Measurements from ENCODE around the gene MARCKSL1. TPM values are rescaled to one million over a fixed set of nuclear protein-coding genes. Genes with fewer than 3 reads are reported as not detected.

MARCKSL1 gene
- total and polyA plus RNA-seq, 2 of the 13 experiments (the other 11 are each of a cell fraction or from before 2014, with no cell fraction given) = 81.9 to 155 TPM

DNA sequence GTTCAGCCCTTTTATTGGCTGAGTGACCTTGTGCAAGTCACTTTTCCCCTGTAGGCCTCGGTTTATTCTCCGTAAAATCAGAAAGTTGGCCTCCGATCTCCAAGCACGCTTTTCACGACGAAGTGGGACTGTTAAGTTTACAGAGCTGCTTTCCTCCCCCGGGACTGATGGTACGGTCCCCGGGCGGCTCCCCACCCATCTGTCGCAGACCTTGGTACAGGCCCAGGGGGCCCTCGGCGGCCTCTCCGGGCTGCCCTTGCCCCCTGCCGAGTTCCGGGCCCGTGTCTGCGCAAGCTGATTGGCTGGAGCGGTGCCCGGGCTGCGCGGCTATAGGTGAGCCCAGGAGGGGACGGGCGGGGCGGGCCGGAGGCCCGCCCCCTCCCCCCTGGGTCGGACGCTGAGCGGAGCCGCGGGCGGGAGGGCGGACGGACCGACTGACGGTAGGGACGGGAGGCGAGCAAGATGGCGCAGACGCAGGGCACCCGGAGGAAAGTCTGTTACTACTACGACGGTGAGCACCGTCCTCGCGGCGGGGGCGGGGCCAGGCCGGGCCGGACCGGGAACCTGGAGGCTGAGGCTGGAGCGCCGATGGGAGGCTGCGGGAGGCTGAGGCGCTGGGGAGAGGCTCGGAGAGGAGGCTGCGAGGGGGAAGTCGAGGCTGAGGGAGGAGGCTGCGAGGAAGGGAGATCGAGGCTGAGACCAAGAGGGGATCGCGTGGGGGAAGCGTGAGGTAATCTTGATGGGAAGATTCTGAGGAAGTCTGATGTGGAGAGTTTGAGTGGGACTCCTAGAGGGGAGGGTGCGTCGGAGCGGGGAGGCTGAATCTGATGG, 44.1 kb downstream of the MARCKSL1 start, which contains the start of gene HDAC1 (continued):
- TF ChIP-seq CBX1 (IDR thresholded peaks at IDR 0.05; ENCODE audit: low read depth) = no peak
- TF ChIP-seq, protein P1, sequence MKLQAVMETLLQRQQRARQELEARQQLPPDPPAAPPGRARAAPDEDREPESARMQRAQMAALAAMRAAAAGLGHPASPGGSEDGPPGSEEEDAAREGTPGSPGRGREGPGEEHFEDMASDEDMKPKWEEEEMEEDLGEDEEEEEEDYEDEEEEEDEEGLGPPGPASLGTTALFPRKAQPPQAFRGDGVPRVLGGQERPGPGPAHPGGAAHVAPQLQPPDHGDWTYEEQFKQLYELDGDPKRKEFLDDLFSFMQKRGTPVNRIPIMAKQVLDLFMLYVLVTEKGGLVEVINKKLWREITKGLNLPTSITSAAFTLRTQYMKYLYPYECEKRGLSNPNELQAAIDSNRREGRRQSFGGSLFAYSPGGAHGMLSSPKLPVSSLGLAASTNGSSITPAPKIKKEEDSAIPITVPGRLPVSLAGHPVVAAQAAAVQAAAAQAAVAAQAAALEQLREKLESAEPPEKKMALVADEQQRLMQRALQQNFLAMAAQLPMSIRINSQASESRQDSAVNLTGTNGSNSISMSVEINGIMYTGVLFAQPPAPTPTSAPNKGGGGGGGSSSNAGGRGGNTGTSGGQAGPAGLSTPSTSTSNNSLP (IDR thresholded peaks at IDR 0.05; ENCODE audit: low read depth, low read length) = no peak
- no peak for TF ChIP-seq ZSCAN22 (CRISPR knock-in tag; IDR thresholded peaks at IDR 0.05)
- peak; percentile 33; the same call in 1 of the 2 replicates for TF ChIP-seq ZNF776 (CRISPR knock-in tag; IDR thresholded peaks at IDR 0.05)
- TF ChIP-seq NFYC (CRISPR knock-in tag; IDR thresholded peaks at IDR 0.05) = peak; percentile 89
- TF ChIP-seq, protein P2, sequence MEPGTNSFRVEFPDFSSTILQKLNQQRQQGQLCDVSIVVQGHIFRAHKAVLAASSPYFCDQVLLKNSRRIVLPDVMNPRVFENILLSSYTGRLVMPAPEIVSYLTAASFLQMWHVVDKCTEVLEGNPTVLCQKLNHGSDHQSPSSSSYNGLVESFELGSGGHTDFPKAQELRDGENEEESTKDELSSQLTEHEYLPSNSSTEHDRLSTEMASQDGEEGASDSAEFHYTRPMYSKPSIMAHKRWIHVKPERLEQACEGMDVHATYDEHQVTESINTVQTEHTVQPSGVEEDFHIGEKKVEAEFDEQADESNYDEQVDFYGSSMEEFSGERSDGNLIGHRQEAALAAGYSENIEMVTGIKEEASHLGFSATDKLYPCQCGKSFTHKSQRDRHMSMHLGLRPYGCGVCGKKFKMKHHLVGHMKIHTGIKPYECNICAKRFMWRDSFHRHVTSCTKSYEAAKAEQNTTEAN (CRISPR knock-in tag; conservative IDR thresholded peaks at IDR 0.05) = no peak; the same call in 1 of the 2 replicates
- TF ChIP-seq ZFP37 (CRISPR knock-in tag; IDR thresholded peaks at IDR 0.05; ENCODE audit: borderline replicate concordance) = no peak
- no peak for TF ChIP-seq NR3C1 (CRISPR knock-in tag; IDR thresholded peaks at IDR 0.05)
- TF ChIP-seq NFE2L1 (CRISPR knock-in tag; IDR thresholded peaks at IDR 0.05; ENCODE audit: borderline replicate concordance) = no peak
- no peak for TF ChIP-seq DR1 (CRISPR knock-in tag; IDR thresholded peaks at IDR 0.05)
- no peak for TF ChIP-seq ZC3H13 (CRISPR knock-in tag; IDR thresholded peaks at IDR 0.05)
- 0 out of 2 replicates have a peak, but pooled peaks have one; percentile 18 for TF ChIP-seq ZBTB1 (CRISPR knock-in tag; IDR thresholded peaks at IDR 0.05; ENCODE audit: borderline replicate concordance)
- peak; percentile 66 for TF ChIP-seq NR2C2 (CRISPR knock-in tag; IDR thresholded peaks at IDR 0.05; ENCODE audit: borderline replicate concordance)
- TF ChIP-seq SRSF1 (optimal IDR thresholded peaks at IDR 0.05; ENCODE audit: low read depth, low read length) = peak; percentile 58
- TF ChIP-seq ZBTB20 (CRISPR knock-in tag; IDR thresholded peaks at IDR 0.05; ENCODE audit: borderline replicate concordance, low read depth) = 0 out of 2 replicates have a peak, but pooled peaks have one; percentile 18
- TF ChIP-seq, protein P3, sequence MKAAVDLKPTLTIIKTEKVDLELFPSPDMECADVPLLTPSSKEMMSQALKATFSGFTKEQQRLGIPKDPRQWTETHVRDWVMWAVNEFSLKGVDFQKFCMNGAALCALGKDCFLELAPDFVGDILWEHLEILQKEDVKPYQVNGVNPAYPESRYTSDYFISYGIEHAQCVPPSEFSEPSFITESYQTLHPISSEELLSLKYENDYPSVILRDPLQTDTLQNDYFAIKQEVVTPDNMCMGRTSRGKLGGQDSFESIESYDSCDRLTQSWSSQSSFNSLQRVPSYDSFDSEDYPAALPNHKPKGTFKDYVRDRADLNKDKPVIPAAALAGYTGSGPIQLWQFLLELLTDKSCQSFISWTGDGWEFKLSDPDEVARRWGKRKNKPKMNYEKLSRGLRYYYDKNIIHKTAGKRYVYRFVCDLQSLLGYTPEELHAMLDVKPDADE (CRISPR knock-in tag; IDR thresholded peaks at IDR 0.05) = no peak
- no peak for TF ChIP-seq PAX8 (CRISPR knock-in tag; IDR thresholded peaks at IDR 0.05; ENCODE audit: borderline replicate concordance)
- TF ChIP-seq, protein P4, sequence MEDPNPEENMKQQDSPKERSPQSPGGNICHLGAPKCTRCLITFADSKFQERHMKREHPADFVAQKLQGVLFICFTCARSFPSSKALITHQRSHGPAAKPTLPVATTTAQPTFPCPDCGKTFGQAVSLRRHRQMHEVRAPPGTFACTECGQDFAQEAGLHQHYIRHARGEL (CRISPR knock-in tag; IDR thresholded peaks at IDR 0.05) = no peak
- TF ChIP-seq ZNF335 (CRISPR knock-in tag; IDR thresholded peaks at IDR 0.05) = peak; percentile 75; the same call in 1 of the 2 replicates
- no peak for TF ChIP-seq ZSCAN29 (CRISPR knock-in tag; conservative IDR thresholded peaks at IDR 0.05)
- TF ChIP-seq SP140L (CRISPR knock-in tag; IDR thresholded peaks at IDR 0.05; ENCODE audit: borderline replicate concordance) = peak; percentile 30; the same call in 1 of the 2 replicates
- TF ChIP-seq, protein P5, sequence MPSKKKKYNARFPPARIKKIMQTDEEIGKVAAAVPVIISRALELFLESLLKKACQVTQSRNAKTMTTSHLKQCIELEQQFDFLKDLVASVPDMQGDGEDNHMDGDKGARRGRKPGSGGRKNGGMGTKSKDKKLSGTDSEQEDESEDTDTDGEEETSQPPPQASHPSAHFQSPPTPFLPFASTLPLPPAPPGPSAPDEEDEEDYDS (CRISPR knock-in tag; IDR thresholded peaks at IDR 0.05) = peak; percentile 53
- no peak for TF ChIP-seq ZKSCAN5 (CRISPR knock-in tag; IDR thresholded peaks at IDR 0.05)

Data from HepG2 (cell line).